Measurements from ENCODE around the gene ASGR1.
A peak's percentile ranks its signal among the peaks of the same experiment; 100 is the strongest.

The ASGR1 gene

DNA sequence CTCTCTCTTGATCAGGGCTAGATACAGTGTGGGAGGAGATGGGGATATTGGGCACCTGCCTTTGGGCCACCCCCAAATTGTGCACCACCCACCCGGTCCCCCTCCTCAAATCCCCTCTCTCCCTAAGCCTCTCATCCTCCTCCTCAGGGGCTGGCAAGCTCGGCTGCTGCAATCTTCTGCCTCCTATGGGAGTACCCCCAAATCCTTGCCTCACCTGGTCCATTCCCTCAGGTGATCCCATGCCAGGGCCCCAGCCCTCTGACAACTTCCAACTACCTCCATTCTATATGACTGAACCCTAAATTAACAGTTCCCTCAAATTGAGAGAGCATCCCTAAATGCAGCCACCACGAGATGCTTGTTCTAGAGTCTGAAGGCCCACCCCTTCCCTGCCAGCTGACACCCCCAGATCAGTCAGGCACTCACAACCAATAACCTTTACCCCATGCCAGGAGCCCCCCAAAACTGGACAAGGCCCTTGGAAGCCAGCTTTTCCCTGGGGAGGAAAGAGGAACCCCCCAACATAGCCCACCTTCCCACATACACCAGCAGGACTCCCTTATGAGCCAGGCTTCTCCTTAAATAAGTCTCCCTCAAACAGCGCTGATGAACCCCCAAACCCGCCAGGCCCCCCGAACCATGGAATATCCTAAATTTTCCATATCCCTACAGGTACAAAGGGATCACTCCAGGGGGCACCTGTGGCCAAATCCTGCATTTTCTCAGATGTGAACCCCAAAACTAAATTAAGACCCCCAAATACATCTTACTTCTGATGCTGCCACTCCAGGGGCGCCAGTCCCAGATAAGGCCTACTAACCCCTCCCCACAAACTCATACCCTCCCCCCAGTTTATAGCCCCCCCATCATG lies 37.3 kb upstream of the ASGR1 start:
- DNase-seq = no peak

DNA sequence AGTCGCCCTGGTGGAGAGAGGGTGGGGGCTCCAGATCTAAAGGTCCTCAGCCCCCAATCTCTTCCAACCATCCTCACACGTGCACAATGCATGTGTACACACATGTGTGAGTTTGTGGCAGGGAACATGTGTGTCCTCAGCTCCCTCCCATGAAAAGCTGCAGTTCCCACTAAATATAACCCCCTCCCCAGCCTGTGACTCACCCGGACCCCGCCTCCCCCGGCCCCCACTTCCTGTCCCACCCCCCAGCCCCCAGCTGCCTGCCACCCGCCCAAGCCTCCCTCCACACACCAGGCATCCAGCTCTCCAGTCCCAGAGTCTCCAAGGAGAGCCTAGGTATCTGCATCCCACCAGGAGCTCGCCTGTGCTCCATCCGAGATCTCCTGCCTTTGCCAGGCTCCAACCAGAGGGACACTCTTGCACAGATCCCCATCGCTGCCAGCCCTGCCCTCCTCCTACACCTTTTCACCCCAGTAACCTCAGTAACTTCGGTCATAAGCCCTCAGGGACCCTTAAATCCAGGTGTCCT lies 36.5 kb upstream of the ASGR1 start:
- DNase-seq = no peak

DNA sequence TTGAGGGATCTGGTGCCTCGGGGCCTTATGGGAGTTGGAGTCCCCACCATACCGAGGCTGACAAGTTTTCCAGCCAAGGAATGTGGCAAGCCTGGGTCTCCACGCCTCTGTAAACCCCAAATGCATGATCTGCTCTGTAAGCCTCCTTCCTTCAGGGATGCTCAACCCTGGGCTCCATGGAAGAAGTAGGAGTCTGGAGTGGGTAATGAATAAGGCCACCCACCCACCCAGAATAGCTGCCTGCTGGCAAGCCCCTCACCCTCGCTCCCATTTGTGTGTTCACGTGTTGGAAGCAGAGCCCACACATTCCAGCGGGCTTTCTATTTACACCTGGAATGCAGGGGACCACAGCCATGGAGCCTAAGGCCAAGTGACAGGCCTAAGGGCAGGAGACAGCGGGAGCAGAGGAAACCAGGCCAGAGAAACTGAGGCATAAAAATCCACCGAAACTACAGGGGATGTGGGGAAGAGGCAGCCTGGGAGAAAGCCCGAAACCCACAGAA lies 36.0 kb upstream of the ASGR1 start:
- no peak for DNase-seq

DNA sequence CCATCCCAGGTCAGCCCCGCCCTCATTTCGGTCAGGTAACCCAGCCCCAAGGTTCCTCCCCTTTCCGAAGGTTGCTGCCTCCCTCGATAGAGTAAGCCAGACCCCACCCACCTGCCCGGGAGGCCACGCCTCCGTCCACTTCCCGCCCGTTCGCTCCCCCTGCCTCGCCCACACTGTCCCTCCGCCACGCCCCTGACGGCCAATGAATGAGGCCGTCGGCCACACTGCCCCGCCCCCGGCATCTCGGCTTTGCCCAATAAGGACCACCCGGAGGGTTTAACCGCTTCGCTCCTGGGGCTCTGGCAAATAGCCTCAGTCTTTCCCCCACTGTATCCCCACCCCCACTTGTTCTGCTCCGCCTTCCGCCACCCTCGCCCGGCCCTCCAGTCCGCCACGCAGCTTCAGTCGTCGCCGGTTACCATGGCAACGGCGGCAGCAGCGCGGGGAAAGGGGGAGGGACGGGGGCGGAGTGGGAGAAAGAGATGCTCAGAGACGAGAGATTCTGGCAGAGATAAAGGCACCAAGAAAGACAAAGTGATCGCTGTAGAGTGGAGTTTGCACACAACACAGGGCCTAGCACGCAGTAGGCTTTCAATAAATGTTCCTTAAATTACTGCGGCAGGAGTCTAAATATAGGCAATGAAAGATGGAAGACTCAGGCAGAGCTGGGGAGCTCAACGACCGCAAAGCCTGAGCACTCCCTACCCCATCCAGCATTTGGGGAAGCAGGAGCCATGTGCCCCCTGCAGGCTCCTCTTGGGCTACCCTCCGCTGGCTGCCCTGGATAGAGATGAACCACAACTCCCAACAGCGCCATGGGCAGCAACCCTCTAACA lies 35.3 kb upstream of the ASGR1 start:
- DNase-seq = peak; percentile 94

DNA sequence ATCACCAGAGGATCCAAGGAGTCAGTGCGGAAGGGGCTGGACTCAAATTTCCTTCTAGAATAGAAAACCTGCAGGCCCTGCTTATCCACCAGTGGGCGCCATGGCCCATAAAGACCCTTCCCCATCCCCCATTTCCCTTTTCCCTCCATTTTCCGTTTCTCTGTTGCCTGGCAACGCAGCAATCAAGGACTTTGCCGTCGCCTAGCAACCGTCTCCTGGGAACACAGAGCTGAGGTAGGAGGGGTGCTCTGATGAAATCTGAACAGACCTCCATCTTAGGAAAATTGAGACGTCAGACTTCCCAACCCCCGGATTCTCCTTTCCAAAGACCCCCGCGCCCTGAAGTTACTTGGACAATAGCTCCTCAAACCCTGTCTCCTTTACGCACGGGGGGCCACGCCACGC lies 34.7 kb upstream of the ASGR1 start:
- DNase-seq = peak; percentile 85

DNA sequence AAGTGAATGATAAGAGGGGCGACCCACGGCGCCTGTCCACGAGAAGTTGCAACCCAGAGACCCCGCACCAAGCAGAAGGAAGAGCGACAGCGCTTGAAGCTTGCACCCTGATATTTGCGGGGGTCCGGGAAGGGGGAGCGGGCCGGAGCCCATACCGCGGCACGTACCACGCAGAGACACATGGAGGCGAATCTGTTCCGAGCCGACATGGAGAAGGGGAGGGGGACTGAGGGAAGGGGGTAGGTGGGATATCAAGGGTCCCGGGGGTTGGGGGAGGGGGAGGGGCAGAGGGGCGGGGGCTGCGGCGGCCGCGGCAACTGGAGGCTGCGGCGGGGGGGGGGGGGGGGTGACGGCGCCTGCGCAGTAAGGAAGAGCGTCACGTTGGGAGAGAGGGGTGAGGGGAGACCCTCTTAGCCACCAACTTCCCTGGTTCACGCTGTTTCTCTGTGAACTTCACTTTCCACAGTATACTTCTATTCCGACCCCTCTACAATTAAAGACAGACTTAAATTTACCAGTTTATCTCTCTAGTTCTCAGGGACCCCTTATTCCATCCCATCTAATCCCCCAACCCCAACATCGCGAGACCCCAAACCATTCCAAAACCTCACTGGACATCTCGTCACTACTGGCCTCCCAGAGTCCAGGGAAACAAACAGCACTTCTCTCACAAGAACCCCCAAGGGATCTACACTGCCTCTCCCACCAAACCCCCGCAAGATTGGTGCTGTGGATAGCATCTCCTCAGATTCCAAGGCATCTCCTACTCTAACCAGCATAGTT lies 32.5 kb upstream of the ASGR1 start:
- no peak for DNase-seq

GRCh38 chr17:7208754-7209460 lies 29.7 kb upstream of the ASGR1 start:
- no peak for DNase-seq

GRCh38 chr17:7208027-7208571 lies 28.9 kb upstream of the ASGR1 start:
- no peak for DNase-seq

DNA sequence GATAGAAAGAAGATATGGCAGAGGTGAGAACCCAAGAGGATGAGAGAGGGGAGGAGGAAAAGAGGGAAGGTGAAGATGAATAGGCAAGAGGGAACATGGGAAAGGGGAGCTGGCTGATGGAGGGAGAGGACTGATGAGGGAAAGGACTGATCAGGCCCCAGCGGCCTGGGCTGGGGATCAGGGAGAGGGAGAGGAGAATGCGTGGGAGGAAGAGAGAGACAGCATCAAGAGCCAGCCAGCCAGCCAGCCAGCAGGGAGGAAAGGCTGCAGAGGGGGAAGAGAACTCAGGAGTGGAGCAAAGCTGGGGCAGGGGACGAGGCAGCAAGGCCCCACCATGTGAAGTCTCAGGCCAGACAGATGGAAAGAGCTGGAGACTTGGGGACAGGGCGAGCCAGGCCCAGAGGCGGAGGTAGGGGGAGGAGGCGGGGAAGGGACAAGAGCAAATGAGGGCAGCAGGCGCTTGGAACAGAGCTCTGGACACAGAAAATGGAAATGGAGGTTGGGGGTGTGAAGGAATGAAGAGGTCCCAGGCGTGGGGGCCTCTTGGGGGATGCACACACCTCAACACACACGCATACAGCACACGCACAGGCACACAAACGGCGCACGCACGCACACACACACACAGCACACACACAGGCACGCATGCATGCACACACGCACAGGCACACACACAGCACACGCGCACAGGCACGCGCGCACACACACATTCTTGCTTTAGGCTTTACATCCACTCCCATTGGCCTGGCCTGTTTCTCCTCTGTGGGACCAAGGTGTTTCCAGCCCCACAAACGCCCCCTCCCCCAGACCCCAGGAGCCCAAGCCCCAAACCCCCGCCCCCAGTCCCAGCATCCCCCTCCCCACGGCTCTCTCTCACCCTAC lies 28.2 kb upstream of the ASGR1 start:
- DNase-seq = no peak

DNA sequence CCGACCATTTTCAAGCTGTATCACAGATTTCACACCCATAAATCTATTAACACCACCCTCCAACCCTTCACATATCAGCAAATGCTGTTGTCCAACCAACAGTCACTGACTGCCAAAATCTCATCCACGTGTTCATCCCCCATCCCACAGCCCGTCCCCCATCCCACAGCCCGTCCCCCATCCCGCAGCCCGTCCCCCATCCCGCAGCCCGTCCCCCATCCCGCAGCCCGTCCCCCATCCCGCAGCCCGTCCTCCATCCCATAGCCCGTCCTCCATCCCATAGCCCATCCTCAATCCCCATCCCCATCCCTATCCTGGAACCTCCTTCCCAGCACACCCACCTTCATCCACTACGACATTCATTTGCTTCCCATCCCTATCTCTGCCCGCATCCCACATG lies 26.4 kb upstream of the ASGR1 start:
- DNase-seq = no peak

DNA sequence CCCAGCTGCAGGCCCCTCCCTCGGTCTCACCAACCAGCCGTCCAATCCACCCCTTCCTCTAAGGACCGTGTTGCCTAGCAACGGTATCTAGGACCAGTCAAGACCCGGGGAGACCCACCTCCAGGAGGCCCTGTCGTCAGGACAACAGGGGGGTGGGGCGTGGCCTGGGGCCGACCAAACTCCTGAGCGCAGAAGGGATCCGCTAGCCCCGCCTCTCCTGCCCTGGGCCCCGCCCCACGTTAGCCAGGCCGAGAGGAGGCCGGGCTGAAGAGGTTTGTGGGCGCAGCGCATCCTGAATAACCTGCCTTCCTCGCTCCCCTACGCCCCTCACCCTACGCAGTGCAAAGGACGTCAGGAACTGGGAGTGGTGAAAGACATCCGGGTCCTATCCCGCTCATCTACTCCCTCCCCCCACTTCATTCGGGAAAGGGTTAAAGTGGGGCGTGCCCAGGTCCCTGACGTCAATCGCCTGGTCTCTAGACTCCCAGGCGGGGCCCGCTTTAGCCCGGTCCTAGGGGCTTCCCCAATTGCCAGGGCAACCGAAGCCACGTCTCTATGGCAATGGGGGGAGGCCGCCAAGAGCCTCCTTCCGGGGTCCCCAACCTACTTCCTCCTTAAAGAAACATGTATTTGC lies 25.8 kb upstream of the ASGR1 start:
- peak; percentile 76 for DNase-seq

DNA sequence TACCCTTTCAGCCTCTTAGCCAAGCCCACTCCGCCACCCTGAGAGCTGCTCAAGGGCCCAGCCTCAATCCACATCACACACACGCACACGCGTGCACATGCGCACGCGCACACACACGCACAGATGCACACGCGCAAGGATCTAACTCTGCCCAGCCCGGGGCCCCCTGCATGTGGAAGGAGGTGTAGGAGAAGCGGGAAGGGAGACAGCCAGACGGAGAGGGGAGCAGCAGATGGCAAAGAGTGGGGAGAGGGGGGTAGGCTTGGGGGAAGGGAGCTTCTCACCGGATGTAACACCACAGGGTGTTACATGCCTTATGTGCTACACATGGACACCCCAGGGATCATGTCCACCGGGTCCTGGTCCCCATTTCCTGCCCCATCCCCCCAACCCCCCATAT lies 25.2 kb upstream of the ASGR1 start:
- DNase-seq = no peak

DNA sequence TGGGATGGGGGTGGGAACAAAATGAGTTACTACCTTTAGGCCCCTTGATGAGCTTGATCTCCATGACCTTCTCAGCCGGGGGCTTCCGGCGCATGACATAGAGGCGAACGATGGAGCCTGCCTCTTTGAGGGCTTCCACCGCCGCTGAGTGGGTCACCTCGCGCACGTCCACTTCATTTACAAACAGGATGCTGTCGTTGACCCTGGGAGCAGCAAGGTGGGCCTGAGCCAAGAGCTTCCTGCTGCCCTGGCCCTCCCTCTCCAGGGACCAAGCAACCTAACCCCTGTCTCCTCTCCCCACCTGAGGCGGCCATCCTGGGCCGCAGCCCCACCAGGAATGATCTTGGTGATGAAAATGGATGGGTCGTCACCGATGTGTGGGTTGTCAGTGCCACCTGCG lies 24.2 kb upstream of the ASGR1 start:
- no peak for DNase-seq

DNA sequence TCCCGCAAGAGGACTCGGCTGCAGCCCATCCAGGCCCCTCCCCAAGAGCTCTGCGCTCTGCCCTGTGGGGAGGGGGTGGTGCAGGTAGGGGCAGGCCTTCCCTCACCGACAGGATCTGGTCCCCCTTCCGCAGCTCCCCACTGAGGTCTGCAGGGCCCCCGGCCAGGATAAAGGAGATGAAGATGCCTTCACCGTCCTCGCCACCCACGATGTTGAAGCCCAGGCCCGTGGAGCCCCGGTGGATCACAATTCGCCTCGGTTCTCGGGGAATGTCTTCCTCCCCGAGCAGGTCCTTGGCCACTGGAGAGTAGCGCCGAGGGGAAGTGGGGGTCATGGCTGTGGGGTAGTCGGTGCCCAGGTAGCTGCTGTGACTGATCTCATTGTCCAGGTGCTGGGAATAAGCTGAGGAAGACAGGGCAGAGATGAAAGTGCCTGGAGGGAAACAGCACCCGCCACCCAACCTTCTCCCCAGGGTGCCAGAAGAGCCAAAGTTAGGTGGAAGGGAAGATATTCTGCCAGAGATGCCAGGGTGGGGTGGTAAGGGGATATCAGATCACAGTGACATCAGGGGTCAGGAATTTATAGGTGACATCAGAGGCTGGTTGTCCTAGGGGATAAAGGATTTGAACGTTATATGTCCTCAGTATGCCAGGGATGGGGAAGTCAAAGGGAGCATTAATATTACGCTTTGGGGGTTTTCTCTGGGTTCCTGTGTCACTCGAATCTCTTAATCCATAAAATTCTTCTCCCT lies 17.7 kb upstream of the ASGR1 start:
- no peak for DNase-seq

DNA sequence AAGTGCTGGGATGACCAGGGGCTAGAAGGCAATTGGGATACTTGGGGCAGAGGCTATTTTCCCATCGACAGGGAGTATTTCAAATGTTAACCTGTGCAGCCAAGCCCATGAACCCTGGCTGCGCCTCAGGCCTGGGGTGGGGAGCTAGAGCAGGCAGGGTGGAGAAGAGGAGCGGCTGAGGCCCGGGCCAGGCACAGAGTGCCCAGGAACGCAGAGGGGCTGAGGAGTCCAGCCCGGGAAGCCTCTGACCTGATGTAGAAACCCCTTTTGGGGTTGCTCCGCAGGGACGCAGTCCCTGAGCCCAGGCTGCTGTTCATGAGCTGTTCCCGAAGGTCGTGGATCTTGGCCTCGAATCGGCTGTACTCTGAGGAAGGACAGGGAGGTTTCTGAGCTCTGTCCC lies 16.8 kb upstream of the ASGR1 start:
- DNase-seq = no peak

GRCh38 chr17:7192271-7192937 lies 13.2 kb upstream of the ASGR1 start:
- DNase-seq = no peak

- DNase-seq = no peak
These were observed 12.6 kb upstream of the ASGR1 start for GRCh38 chr17:7191571-7192270.

DNA sequence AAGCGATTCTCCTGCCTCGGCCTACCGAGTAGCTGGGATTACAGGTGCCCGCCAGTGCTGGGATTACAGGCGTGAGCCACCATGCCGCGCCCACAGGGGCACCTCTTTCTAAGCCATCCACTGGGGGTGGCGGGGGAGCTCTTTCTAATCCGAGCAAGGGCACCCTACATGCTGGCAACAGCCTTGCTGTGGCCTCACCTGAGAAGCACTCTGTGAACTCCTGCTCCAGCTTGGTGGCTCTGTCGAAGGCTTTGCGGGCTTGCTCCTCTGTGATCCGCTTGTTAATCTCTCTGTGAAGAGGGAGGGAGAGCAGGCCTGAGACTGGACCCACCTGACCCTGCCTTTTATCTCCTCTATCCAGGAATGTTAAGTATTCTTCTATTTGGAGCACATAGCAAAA lies 11.9 kb upstream of the ASGR1 start:
- no peak for DNase-seq
